Endothelial cell of umbilical vein (primary cell): ENCODE data around the gene DDX10. TPM values are rescaled to one million over a fixed set of nuclear protein-coding genes. Genes with fewer than 3 reads are reported as not detected.

Experiments used
- BruUV-seq: library from RNA; stranded (reverse); fragments of 400-500 nt; replicated peaks from 2 replicates; lab custom pipeline; 2021; lab: Mats Ljungman, UMichigan
- CTCF ChIA-PET: fragments of 300-600, 350-600 bp; sonication (Branson Sonifier 250); formaldehyde crosslinking; loops from one replicate; lab custom pipeline; 2021; ENCODE audit warnings: antibody characterized with exemption, inconsistent platforms; lab: Charles Lee
- POLR2A ChIA-PET: fragments of 300-600, 350-600 bp; sonication (Branson Sonifier 250); formaldehyde crosslinking; loops from one replicate; lab custom pipeline; 2021; ENCODE audit warnings: antibody characterized with exemption, inconsistent platforms; lab: Charles Lee
- DNase-seq: peaks from one replicate; pipeline ENCODE4 v3.0.0-alpha.2; 2011; ENCODE audit warnings: low read depth, low spot score
- FAIRE-seq: peaks from 2 replicates; lab custom pipeline; 2011; peaks lifted over from hg19 to GRCh38; lab: Jason Lieb, UNC
- H2AFZ ChIP-seq: 2 replicates; pipeline ENCODE4 v1.6.0; 2012; ENCODE audit warnings: low read depth, low read length, control low read depth, inconsistent platforms
- H3K27ac ChIP-seq: 2 replicates; pipeline ENCODE4 v1.5.1; 2011; ENCODE audit warnings: low read depth, mild to moderate bottlenecking, control low read depth, low read length, moderate library complexity; ENCODE audit not compliant: insufficient read depth
- H3K27me3 ChIP-seq, 2 experiments: 2 replicates each; pipeline versions ENCODE4 v1.6.0 to v1.6.1; 2011; ENCODE audit warnings: low read length in 2 of 2, mixed read lengths in 1 of 2; ENCODE audit not compliant: control insufficient read depth in 2 of 2, insufficient read depth in 2 of 2
- H3K36me3 ChIP-seq, 2 experiments: 2 replicates in 1 of 2; 3 replicates in 1 of 2; pipeline ENCODE4 v1.5.1; 2011; ENCODE audit warnings: low read length in 2 of 2, mild to moderate bottlenecking in 1 of 2, moderate library complexity in 1 of 2; ENCODE audit not compliant: control insufficient read depth in 2 of 2, insufficient read depth in 2 of 2; ENCODE audit errors: extremely low read depth in 1 of 2
- H3K4me1 ChIP-seq: 3 replicates; pipeline ENCODE4 v1.5.1; 2011; ENCODE audit warnings: mild to moderate bottlenecking, low read length; ENCODE audit not compliant: control insufficient read depth, insufficient read depth; ENCODE audit errors: extremely low read depth
- H3K4me2 ChIP-seq: 2 replicates; pipeline ENCODE4 v1.6.1; 2011; ENCODE audit warnings: low read length, control low read depth, mixed read lengths; ENCODE audit not compliant: insufficient read depth
- H3K4me3 ChIP-seq, 3 experiments: fragments of 200-600 bp in 1 of 3; sonication (generic), shearing (Covaris generic) in 1 of 3; replicated peaks in 1 of 3; 2 replicates each; pipeline ENCODE4 v1.5.1; 2011 to 2016; ENCODE audit warnings: control low read depth in 3 of 3, low read length in 3 of 3, mild to moderate bottlenecking in 2 of 3, inconsistent platforms in 1 of 3, low read depth in 1 of 3, moderate library complexity in 1 of 3; ENCODE audit not compliant: insufficient read depth in 1 of 3
- H3K79me2 ChIP-seq: 2 replicates; pipeline ENCODE4 v1.6.0; 2012; ENCODE audit warnings: low read length, inconsistent platforms; ENCODE audit not compliant: control insufficient read depth, insufficient read depth
- H3K9ac ChIP-seq: replicated peaks from 2 replicates; pipeline ENCODE3; 2011; ENCODE audit warnings: low read length, control low read depth; ENCODE audit not compliant: insufficient read depth; ENCODE audit errors: extremely low read depth
- H3K9me1 ChIP-seq: replicated peaks from 3 replicates; pipeline ENCODE4 v1.6.0; 2011; ENCODE audit warnings: mild to moderate bottlenecking, low read length; ENCODE audit not compliant: control insufficient read depth, insufficient read depth; ENCODE audit errors: extremely low read depth
- H3K9me3 ChIP-seq: replicated peaks from 2 replicates; pipeline ENCODE4 v1.5.1; 2012; ENCODE audit warnings: low read length, inconsistent platforms; ENCODE audit not compliant: control insufficient read depth, insufficient read depth
- H4K20me1 ChIP-seq: replicated peaks from 2 replicates; pipeline ENCODE3; 2011; ENCODE audit warnings: mild to moderate bottlenecking, low read length; ENCODE audit not compliant: control insufficient read depth, insufficient read depth; ENCODE audit errors: extremely low read depth
- CTCF ChIP-seq, 2 donors: IDR thresholded peaks; 1 replicate in 1 of 2; 2 replicates in 1 of 2; pipeline ENCODE4 v1.5.1; 2011; ENCODE audit warnings: low read length in 2 of 2, mild to moderate bottlenecking in 2 of 2, moderate library complexity in 2 of 2, control low read depth in 1 of 2, inconsistent platforms in 1 of 2, low read depth in 1 of 2; ENCODE audit not compliant: insufficient read depth in 1 of 2; ENCODE audit errors: extremely low read depth in 1 of 2
- EZH2 ChIP-seq: IDR thresholded peaks from 2 replicates; pipeline ENCODE4 v1.6.1; 2012; ENCODE audit warnings: borderline replicate concordance, low read depth, mild to moderate bottlenecking, moderate library complexity, low read length, inconsistent platforms; ENCODE audit not compliant: severe bottlenecking
- FOS ChIP-seq: IDR thresholded peaks from 2 replicates; pipeline ENCODE4 v1.6.1; 2011; ENCODE audit warnings: mild to moderate bottlenecking, low read length, moderate library complexity, borderline replicate concordance; ENCODE audit not compliant: insufficient read depth
- GATA2 ChIP-seq: IDR thresholded peaks from 2 replicates; pipeline ENCODE4 v1.7.0; 2011; ENCODE audit warnings: low read depth, mild to moderate bottlenecking, moderate library complexity, mixed read lengths, low read length; ENCODE audit not compliant: insufficient read length, insufficient read depth
- JUN ChIP-seq: IDR thresholded peaks from 2 replicates; pipeline ENCODE4 v1.6.1; 2011; ENCODE audit warnings: borderline replicate concordance, low read depth; ENCODE audit not compliant: insufficient read length, insufficient read depth
- MAX ChIP-seq: IDR thresholded peaks from 2 replicates; pipeline ENCODE4 v1.6.1; 2011; ENCODE audit not compliant: insufficient read depth, insufficient read length
- MYC ChIP-seq: IDR thresholded peaks from one replicate; pipeline ENCODE4 v1.6.1; 2011; ENCODE audit warnings: mild to moderate bottlenecking, low read depth, low read length
- POLR2A ChIP-seq: IDR thresholded peaks from 2 replicates; pipeline ENCODE4 v1.6.1; 2012; ENCODE audit warnings: low read depth, mild to moderate bottlenecking, control low read depth, low read length
- POLR2AphosphoS5 ChIP-seq: IDR thresholded peaks from 2 replicates; pipeline ENCODE4 v1.6.1; 2012; ENCODE audit warnings: low read depth, mild to moderate bottlenecking, control low read depth, low read length, moderate library complexity; ENCODE audit not compliant: insufficient read depth
- dilution Hi-C: fragments of 300-500 bp; cut with MboI; formaldehyde crosslinking; loops from one replicate; pipeline ENCODE4 v1.15.0; 2019; ENCODE audit warnings: low sequenced_read_pairs; ENCODE audit not compliant: extremely low pct_ligation_motif_present
- intact Hi-C: fragments of 100-400 bp; cut with micrococcal nuclease; formaldehyde crosslinking; loops from one replicate; pipeline ENCODE4 v1.10.0; 2022
- polyA plus RNA-seq, 4 experiments: library from polyadenylated mRNA; depleted of rRNA in 3 of 4; stranded (reverse) in 3 of 4; unstranded in 1 of 4; fragments of >200 nt; gene quantifications; 2 replicates each; pipeline versions ENCODE4 v1.2.1 to v1.2.3, GENCODE V29; 2011 to 2012; ENCODE audit warnings: missing spikeins in 1 of 4
- total RNA-seq: library from RNA; stranded (reverse); gene quantifications from 2 replicates; pipeline ENCODE4 v1.2.3, GENCODE V29; 2021

The DDX10 gene
- total and polyA plus RNA-seq, 2 donors (not counting 3 experiments of a cell fraction or from before 2014, with no cell fraction given), result 29.8 to 35.2 TPM

DNA sequence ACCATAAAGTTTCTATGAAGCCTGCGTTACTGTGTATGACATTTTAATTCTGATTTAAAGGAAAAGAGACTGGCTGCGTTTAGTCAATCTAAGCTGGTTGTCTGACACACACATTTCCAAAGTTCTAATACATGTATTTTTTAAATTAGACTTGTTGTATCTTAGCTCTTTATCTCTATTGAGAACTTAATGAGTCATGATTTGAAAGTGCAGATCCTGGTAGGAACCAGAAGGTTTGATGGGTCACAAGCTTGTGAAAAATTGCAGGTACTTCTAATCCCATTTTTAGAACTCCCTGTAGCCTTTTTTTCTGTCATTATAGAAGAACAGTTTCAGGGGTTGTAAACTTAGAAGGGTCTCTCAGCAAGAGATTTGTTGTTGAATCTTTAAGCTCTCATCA is 210.3 kb downstream of the DDX10 start:
- POLR2A ChIA-PET, result no interaction called here
- intact Hi-C loops (no loop called here), dilution Hi-C loops (no loop called here)
- CTCF ChIA-PET, result interaction anchor here (1.1 to 2.1 kb wide), 6 partner anchors 10 to 1064 kb away, joined by 3 to 8 read pairs (median 4); no protein-coding TSS in a partner anchor
- Histone ChIP-seq H3K79me2 (peaks cover 2% of the 10 kb centered on the region), H3K9ac (no peak overlapping the region), H3K27me3 (no peaks in the 10 kb centered on the region), H3K27ac (no peak overlapping the region), H3K9me3 (no peaks in the 10 kb centered on the region), H3K36me3 (no peaks in the 10 kb centered on the region), H3K4me3 (no peak overlapping the region), H2AFZ (no peak overlapping the region), H3K4me1 (peaks cover 51% of the 10 kb centered on the region), H4K20me1 (no peaks in the 10 kb centered on the region), H3K4me2 (no peak overlapping the region), H3K9me1 (no peaks in the 10 kb centered on the region)
- FAIRE-seq, result no peak
- BruUV-seq, result no TSS peak
- DNase-seq, result no peak
- TF ChIP-seq POLR2A (no peak), FOS (no peak), GATA2 (no peak), EZH2 (no peak), MAX (no peak), MYC (no peak), JUN (no peak), CTCF (IDR thresholded peaks at IDR 0.05; ENCODE audit: extremely low read depth in 1 of 2, insufficient read depth in 1 of 2, low read depth in 1 of 2, low read length in 2 of 2) (no peak), POLR2AphosphoS5 (no peak)
